DLD1 (cell line): ENCODE data around the gene APLN.

ENCODE experiments used
- in situ Hi-C: cut with HindIII; loops from 2 replicates; pipeline ENCODE4 v1.10.0; 2017; ENCODE audit warnings: low sequenced_read_pairs

APLN gene

GRCh38 chrX:129663171-129663570 lies 8.4 kb upstream of the APLN start:
- in situ Hi-C loops, result no loop called here

DNA sequence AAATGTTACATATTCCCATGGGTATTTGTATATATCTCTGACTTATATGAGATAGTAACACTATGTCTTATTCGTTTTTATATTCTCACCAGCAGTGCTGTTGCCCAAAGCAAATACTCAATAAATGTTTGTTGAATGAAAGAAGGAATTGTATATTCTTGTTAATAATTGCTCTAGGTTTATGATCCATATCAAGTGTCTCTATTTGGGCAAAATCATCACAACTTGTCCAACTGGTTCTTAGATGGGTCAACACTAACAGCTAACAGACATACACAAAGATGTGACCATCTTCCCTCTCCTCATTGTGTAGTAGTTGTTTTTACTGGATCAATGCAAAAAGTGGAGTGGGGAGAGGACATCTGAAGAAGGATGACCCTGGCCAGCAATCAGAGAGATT lies 6.6 kb upstream of the APLN start:
- in situ Hi-C loops, result no loop called here

DNA sequence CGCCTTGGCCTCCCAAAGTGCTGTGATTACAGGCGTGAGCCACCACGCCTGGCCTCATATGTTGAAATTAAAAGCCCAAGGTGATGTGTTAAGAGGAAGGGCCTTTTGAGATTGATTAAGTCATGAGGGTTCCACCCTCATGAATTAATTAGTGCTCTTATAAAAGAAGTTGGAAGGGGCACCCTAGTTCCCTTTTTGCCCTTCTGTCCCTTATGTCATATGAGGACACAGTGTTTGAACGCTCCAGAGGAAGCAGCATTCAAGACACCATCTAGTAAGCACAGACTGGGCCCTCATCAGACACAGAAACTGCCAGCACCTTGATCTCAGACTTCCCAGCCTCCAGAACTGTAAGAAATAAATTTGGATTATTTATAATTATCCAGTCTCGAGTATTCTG lies 5.1 kb upstream of the APLN start:
- in situ Hi-C loops, result no loop called here

- in situ Hi-C loops, result no loop called here
Observed at GRCh38 chrX:129659141-129659540, 4.4 kb upstream of the APLN start.

- in situ Hi-C loops, result no loop called here
Observed at GRCh38 chrX:129658429-129658828, 3.7 kb upstream of the APLN start.

GRCh38 chrX:129655547-129656249 lies 942 bp upstream of the APLN start:
- in situ Hi-C loops, result no loop called here

- in situ Hi-C loops, result no loop called here
Observed at GRCh38 chrX:129653971-129654651, 645 bp downstream of the APLN start.

GRCh38 chrX:129653181-129653970 lies 1.4 kb downstream of the APLN start:
- in situ Hi-C loops, result no loop called here

DNA sequence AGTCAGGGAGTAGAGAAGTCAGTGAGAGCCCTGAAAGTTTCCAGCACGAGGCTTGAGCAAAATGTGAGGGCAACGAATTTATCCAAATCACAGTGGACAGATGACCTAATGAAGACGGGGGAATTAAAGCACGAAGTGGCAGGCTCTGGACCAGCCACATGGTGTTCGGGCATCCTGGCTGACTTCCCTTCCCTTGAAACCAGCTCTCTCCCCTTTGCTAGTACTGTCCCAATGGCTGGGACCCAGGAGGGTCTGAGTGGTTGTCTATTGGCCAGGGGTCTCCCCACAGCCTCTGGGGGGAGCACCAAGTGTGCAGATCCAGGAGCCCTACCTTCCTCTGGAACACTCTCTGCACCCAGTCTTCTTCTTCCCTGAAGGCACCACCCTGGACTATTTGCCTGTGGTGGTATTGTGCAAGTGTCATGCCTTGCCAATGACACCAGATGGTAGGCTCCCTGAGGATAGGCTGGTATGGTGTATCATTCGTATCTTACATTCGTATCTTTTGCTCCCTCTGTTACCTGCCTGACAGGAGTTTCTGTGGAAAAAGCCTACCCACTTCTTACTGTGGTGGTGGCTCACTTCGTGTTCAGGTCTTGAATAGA lies 2.1 kb downstream of the APLN start:
- in situ Hi-C loops, result no loop called here

- in situ Hi-C loops, result no loop called here
Observed at GRCh38 chrX:129651756-129652564, 2.8 kb downstream of the APLN start.

- in situ Hi-C loops, result no loop called here
Observed at GRCh38 chrX:129650821-129651510, 3.8 kb downstream of the APLN start.

DNA sequence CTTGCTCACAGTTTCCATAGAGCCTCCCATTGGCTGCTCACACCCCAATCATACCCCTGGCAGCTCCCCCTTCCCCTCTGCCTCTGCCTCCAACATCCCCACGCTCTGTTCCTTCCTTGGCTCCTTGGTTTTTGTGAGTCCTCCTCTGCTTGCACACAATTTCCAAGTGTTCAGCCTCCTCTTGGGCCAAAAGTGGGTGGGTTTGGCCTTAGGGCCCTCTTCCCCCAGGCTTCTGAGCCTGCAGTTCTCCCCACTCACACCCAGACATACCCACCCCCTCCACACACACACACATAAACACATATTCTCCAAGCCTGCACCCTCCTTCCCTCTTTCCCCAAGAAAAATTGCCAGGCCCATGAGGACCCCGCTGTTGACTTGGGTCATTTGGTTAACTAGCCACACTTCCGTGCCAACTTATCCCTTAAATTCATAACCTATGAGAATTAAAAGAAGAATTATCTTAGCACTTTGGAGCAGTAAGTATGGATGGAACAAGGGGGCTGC lies 4.5 kb downstream of the APLN start:
- in situ Hi-C loops, result no loop called here

- in situ Hi-C loops, result no loop called here
Observed at GRCh38 chrX:129649268-129650182, 5.2 kb downstream of the APLN start.

DNA sequence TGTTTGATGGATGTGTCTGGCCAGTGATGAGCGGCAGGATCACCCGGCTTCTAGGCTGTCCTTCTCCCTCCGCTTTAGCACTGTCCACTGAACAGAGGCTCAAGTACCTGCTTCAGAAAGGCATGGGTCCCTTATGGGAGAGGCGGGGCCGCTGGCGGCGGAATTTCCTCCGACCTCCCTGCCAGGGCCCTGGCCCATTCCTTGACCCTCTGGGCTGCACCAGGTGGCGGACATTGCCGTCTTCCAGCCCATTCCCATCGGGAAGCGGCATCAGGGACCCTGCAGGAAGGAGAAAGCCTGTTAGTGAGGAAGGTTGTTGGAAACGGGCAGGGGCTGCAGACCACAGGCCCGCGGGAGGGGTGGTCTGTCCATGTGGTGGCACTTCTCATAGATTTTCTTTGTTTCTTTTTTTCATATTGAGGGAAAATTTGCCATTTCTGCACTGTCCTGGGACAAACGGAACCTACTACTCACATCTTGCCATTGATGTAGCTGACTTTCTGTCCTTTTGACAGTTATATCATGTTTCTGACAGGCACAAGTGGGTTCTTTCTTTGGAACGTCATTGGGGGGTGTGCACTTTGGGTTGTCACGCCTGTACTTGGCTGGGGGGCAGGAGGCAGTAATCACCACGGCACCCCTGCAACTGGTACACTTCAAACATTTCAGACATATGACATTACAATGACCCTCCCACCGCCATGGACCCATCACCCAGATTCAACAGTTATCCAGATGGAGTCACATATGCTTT lies 6.1 kb downstream of the APLN start:
- in situ Hi-C loops, result no loop called here

DNA sequence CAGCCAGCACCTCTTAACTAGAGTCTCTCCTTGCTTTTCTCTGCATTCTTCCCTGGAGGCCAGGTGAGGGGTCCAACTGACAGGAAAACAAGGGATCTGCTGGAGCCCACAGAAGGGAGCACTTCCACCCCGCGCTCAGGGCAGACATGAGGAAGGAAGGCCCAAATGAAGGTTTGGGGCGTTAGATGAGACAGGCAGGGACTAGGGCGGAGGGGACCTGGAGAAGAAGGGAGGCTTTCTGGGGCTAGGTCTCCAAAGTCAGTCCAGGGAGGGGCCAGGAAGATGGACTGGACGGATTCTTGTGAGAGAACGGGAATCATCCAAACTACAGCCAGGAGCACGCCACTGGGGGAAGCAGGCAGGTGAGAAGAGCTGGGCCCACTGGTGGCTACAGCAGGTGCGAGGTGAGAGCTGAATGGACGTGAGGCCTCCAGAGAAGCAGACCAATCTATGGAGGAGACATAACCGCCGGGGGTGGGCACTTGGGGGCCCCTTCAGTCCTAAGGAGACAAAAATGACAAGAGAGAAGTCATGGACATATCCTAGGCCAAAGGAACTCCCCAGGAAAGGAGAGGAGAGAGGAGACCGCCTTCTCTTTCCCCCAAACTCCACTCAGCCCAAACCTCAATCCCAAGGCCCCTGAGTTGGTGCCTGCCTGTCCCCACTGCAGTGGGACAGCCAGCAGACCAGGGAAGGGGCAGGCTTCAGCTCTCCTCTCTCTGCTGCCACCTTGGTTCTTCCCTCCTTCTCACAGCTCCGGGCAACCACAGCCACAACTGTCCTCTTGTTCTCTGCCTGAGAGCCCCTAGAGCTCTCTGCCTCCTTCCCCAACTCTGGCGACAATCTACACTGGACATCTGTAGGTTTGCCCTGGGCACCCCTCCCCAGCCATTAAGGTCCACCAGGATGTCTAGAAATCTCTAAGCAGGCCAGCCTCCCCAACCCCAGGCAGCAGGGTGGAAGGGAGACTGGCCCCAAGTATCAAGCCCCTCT lies 7.0 kb downstream of the APLN start:
- in situ Hi-C loops, result no loop called here

- in situ Hi-C loops, result no loop called here
Observed at GRCh38 chrX:129646566-129647417, 8.0 kb downstream of the APLN start.
